ENCODE data around the gene RTEL1.

DNA sequence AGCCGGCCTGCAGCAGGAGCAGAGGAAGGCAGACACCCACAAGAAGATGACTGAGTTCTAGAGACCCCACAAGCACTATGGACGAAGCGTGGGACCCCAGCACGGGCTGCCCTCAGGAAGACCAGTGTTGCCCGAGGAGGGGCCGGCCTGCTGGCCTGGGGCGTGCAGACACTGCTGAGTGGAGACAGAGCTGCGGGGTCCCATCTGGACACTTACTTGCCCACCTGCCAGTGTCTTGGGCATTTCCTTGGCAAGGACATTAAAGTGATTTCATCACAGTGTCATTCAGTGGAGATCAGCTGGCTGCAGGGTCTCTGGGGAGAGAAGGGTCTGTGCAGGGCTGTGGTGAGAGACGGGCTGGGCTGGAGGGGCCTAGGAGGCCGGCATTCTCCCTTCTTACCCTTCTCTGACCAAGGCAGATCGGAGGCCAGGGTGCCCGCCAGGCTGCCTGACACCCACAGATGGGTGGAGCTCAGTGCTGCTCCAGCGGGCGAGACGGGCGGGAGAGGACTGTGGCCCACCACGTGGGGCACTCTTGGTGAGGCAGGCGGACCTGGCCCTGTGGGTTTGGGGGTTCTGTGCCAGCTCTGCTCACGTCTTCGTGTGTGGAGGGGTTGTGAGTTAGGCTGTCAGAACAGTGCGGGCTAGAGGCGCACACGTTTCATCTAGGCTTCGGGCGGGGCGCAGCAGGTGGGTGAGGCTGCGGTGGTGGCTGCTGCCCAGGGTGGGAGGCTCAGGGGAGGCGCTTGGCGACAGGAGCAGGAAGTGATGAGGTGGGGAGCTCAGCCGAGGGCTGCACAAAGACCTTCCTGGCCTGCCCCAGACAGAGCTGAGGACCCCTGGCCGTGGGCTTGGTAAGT, 78.0 kb downstream of the RTEL1 start, which contains the start of gene LIME1:
- TF ChIP-seq, protein P1, sequence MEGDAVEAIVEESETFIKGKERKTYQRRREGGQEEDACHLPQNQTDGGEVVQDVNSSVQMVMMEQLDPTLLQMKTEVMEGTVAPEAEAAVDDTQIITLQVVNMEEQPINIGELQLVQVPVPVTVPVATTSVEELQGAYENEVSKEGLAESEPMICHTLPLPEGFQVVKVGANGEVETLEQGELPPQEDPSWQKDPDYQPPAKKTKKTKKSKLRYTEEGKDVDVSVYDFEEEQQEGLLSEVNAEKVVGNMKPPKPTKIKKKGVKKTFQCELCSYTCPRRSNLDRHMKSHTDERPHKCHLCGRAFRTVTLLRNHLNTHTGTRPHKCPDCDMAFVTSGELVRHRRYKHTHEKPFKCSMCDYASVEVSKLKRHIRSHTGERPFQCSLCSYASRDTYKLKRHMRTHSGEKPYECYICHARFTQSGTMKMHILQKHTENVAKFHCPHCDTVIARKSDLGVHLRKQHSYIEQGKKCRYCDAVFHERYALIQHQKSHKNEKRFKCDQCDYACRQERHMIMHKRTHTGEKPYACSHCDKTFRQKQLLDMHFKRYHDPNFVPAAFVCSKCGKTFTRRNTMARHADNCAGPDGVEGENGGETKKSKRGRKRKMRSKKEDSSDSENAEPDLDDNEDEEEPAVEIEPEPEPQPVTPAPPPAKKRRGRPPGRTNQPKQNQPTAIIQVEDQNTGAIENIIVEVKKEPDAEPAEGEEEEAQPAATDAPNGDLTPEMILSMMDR (IDR thresholded peaks at IDR 0.05), result no peak
- TF ChIP-seq POLR2A (IDR thresholded peaks at IDR 0.05), result no peak

Data from testis (tissue), 2 donors.